SH-SY5Y (cell line): ENCODE results near the gene COL18A1.

ENCODE experiments used
- GATA2 ChIP-seq: IDR thresholded peaks from 2 replicates; pipeline ENCODE4 v1.6.1; 2011; ENCODE audit warnings: mild to moderate bottlenecking, low read depth, low read length
- GATA3 ChIP-seq: IDR thresholded peaks from 2 replicates; pipeline ENCODE4 v1.6.1; 2011; ENCODE audit warnings: low read depth, mild to moderate bottlenecking, low read length, moderate library complexity

DNA sequence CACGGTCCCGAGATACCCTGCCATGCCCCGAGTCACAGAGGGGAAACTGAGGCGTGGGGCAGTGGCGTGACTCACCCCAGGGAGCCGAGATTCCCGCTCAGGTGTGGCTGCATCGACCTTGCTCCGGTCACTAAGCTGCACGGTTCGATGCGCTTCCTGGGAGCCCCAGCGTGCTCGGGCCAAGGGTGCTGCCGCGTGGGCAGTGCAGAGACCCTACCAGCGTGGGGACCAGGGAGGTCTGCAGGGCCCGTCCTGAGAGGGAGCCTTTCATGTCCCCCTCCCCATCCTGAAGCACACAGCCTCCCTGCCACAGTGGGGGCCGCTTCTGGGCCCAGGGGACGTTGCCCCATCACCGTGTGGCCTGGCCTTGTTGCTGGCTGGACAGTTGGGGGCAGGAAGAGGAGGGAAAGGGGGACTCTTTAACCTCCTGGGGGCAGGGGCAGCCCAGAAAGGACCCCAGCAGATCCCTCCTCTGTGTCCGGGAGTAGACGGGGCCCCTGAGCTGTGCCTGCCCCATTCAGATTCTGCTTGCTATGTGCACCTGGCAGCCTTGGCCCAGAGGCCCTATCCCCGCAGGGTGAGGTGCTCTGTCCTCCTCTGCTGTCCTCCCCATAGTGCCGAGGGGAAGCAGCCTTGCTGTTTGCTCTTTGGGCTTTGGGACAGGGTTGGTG lies 52.3 kb downstream of the COL18A1 start:
- no peak for TF ChIP-seq GATA3
- TF ChIP-seq GATA2 = no peak
